ENCODE data around the gene EHBP1L1. TPM values are rescaled to one million over a fixed set of nuclear protein-coding genes. Genes with fewer than 3 reads are reported as not detected.

Gene EHBP1L1
- total and polyA plus RNA-seq, 2 of the 13 experiments (the other 11 are each of a cell fraction or from before 2014, with no cell fraction given) = 8.3 to 10.6 TPM

DNA sequence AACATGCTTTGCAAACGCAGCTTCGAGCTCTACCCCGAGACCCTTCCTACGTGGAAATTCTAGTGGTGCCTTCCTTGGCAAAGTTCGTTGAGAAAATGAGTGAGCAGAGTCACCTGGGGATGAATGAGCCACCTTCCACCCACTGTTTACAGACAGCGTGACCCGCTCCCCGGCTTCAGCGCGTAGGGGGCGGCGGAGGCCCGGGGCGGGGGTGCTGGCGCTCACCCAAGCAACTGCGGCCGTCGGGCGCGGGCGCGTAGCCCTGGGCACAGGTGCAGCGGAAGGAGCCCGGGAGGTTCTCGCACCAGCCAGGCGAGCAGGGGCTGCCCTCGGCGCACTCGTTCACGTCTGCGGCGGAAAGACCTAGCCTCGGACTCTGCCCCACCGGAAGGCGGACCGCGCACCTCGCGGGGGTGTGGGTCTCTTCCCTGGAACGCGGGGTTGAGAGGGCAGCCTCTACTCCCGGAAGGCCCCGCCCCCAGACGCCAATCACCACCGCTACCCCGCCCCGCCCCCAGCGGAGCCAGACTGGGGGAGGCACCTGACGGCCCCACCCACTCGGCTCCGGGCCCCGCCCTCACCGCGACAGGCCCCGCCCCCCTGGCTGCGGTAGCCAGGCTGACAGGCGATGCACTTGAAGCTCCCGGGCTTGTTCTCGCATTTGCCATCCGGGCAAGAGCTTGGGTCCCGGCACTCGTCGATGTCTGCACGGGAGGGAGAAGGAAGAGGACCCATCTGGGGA, 29.5 kb upstream of the EHBP1L1 start (continued):
- TF ChIP-seq ELF1 (CRISPR knock-in tag; IDR thresholded peaks at IDR 0.05) (peak; percentile 44; the same call in 1 of the 2 replicates), HINFP (CRISPR knock-in tag; IDR thresholded peaks at IDR 0.05; ENCODE audit: low read depth) (peak; percentile 88), FOXK2 (IDR thresholded peaks at IDR 0.05) (no peak), GFI1 (CRISPR knock-in tag; IDR thresholded peaks at IDR 0.05; ENCODE audit: borderline replicate concordance) (no peak), NFE2 (CRISPR knock-in tag; IDR thresholded peaks at IDR 0.05) (no peak), SKIL (CRISPR knock-in tag; IDR thresholded peaks at IDR 0.05; ENCODE audit: borderline replicate concordance) (peak; percentile 44; the same call in 1 of the 2 replicates), ZNF879 (CRISPR knock-in tag; IDR thresholded peaks at IDR 0.05) (no peak), TCF7 (IDR thresholded peaks at IDR 0.05; ENCODE audit: low read depth) (no peak), TCF7L2 (IDR thresholded peaks at IDR 0.05; ENCODE audit: low read depth, low read length) (no peak), ZNF33B (CRISPR knock-in tag; IDR thresholded peaks at IDR 0.05) (no peak), ZNF20 (CRISPR knock-in tag; IDR thresholded peaks at IDR 0.05) (no peak), EED (CRISPR knock-in tag; IDR thresholded peaks at IDR 0.05) (no peak), KAT2B (IDR thresholded peaks at IDR 0.05; ENCODE audit: borderline replicate concordance, low read depth, low read length) (no peak), ZSCAN22 (CRISPR knock-in tag; IDR thresholded peaks at IDR 0.05) (no peak), NFE2L2 (IDR thresholded peaks at IDR 0.05; ENCODE audit: low read length) (no peak), FOXA3 (CRISPR knock-in tag; IDR thresholded peaks at IDR 0.05) (peak; percentile 51; the same call in 1 of the 2 replicates), IRF2 (CRISPR knock-in tag; IDR thresholded peaks at IDR 0.05) (no peak), SP4 (CRISPR knock-in tag; IDR thresholded peaks at IDR 0.05) (peak; percentile 75)
- TF ChIP-seq, protein P1, sequence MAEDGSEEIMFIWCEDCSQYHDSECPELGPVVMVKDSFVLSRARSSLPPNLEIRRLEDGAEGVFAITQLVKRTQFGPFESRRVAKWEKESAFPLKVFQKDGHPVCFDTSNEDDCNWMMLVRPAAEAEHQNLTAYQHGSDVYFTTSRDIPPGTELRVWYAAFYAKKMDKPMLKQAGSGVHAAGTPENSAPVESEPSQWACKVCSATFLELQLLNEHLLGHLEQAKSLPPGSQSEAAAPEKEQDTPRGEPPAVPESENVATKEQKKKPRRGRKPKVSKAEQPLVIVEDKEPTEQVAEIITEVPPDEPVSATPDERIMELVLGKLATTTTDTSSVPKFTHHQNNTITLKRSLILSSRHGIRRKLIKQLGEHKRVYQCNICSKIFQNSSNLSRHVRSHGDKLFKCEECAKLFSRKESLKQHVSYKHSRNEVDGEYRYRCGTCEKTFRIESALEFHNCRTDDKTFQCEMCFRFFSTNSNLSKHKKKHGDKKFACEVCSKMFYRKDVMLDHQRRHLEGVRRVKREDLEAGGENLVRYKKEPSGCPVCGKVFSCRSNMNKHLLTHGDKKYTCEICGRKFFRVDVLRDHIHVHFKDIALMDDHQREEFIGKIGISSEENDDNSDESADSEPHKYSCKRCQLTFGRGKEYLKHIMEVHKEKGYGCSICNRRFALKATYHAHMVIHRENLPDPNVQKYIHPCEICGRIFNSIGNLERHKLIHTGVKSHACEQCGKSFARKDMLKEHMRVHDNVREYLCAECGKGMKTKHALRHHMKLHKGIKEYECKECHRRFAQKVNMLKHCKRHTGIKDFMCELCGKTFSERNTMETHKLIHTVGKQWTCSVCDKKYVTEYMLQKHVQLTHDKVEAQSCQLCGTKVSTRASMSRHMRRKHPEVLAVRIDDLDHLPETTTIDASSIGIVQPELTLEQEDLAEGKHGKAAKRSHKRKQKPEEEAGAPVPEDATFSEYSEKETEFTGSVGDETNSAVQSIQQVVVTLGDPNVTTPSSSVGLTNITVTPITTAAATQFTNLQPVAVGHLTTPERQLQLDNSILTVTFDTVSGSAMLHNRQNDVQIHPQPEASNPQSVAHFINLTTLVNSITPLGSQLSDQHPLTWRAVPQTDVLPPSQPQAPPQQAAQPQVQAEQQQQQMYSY (CRISPR knock-in tag; IDR thresholded peaks at IDR 0.05) = no peak

Measured in HepG2 (cell line).